Urinary bladder (tissue), 4 donors: Measurements from ENCODE around the gene TDRD10. TPM values are rescaled to one million over a fixed set of nuclear protein-coding genes. Genes with fewer than 3 reads are reported as not detected.

Experiments
- DNase-seq: peaks from one replicate; pipeline ENCODE4 v3.0.0-alpha.2; 2015; ENCODE audit errors: extremely low spot score
- H3K27ac ChIP-seq: one replicate; pipeline ENCODE4 v1.5.1; 2013; ENCODE audit warnings: low read depth, mild to moderate bottlenecking, moderate library complexity
- H3K36me3 ChIP-seq: one replicate; pipeline ENCODE4 v1.6.1; 2013; ENCODE audit warnings: mild to moderate bottlenecking, moderate library complexity; ENCODE audit not compliant: insufficient read depth
- H3K4me1 ChIP-seq: one replicate; pipeline ENCODE4 v1.6.1; 2013; ENCODE audit warnings: mild to moderate bottlenecking, moderate library complexity; ENCODE audit not compliant: insufficient read depth
- H3K4me3 ChIP-seq: one replicate; pipeline ENCODE4 v1.5.1; 2013; ENCODE audit warnings: low read depth, low read length
- WGBS: extraction: QIAGEN DNeasy Blood & Tissue Kit; methylation state at CpG from one replicate; pipeline ENCODE4 v1.1.7; 2013; 5-methylcytosine and 5-hydroxymethylcytosine counted together
- polyA plus RNA-seq: library from polyadenylated mRNA; stranded (reverse); fragments of 200-250 nt; gene quantifications from one replicate; pipeline ENCODE4 v1.2.3, GENCODE V29; 2013
- total RNA-seq: library from RNA; depleted of rRNA; stranded (reverse); fragments of >200 nt; gene quantifications from one replicate; pipeline ENCODE4 v1.2.3, GENCODE V29; 2014
- donor health status: healthy with polysubstance abuse.
- donor health status: healthy.

Gene TDRD10
- total and polyA plus RNA-seq, 2 donors, result 1.4 to 4.1 TPM

DNA sequence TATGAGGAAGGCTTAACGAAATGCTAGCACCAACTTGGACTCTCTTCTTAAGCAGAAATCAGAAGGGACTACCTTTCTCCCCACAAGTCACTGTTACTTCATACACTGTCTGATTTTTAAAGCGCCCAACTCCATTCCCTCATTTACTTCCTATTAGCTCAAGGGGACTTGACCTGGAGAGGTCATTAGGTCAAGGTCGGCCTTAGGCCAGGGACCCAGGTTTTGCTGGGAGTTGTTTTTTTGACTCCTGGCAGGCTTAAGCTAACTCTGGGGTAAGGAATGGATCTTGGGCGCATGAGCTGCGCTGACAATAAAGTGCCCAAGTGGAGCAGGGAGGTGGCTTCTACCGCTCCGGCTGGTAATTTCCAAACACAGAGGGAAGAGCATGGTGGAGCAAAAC lies 89.2 kb downstream of the TDRD10 start:
- WGBS, result 93% methylated on average over 7 of the region's 7 CpGs
- no peak overlapping the region for H3K27ac ChIP-seq
- H3K36me3 ChIP-seq, result peaks cover 12% of the 10 kb centered on the region
- no peaks in the 10 kb centered on the region for H3K4me1 ChIP-seq
- H3K4me3 ChIP-seq, result no peak overlapping the region
- DNase-seq, result no peak

- DNase-seq, result no peak
- no peak overlapping the region for H3K4me3 ChIP-seq
- H3K4me1 ChIP-seq, result no peaks in the 10 kb centered on the region
- no peak overlapping the region for H3K27ac ChIP-seq
- peaks cover 7% of the 10 kb centered on the region for H3K36me3 ChIP-seq
Measured at GRCh38 chr1:154593390-154593789, 91.4 kb downstream of the TDRD10 start.

DNA sequence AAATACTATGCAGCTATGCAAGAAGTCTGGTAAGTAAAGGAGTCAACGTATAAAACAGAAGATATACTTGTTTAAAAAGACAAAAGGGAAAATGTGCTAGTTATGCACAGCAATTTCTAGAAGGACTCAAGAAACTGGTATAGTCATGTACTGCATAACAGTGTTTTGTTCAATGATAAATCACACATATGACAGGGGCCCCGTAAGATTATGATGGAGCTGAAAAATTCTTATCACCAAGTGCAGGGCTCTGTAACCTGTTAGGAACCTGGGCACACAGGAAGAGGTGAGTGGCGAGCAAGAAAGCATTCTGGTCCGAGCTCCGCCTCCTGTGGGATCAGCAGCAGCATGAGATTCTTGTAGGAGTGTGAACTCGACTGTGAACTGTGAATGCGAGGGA lies 92.8 kb downstream of the TDRD10 start:
- Histone ChIP-seq H3K4me1 (no peaks in the 10 kb centered on the region), H3K4me3 (no peak overlapping the region), H3K36me3 (peaks cover 7% of the 10 kb centered on the region), H3K27ac (no peak overlapping the region)
- 90% methylated on average over 7 of the region's 7 CpGs for WGBS
- DNase-seq, result no peak

- 84% methylated on average over 1 of the region's 1 CpG for WGBS
- Histone ChIP-seq H3K27ac (no peak overlapping the region), H3K4me1 (no peaks in the 10 kb centered on the region), H3K4me3 (no peak overlapping the region), H3K36me3 (peaks cover 7% of the 10 kb centered on the region)
- DNase-seq, result no peak
Measured at GRCh38 chr1:154595621-154596020, 93.6 kb downstream of the TDRD10 start.

Other genes with a start within 250 kb of the TDRD10 start
- 50.7 TPM for gene HAX1, start 229.6 kb upstream of the TDRD10 start, total RNA-seq
- gene HAX1, start 229.6 kb upstream of the TDRD10 start, polyA plus RNA-seq, result 90.7 TPM
- gene AQP10, start 181.1 kb upstream of the TDRD10 start, total RNA-seq, result not detected
- gene AQP10, start 181.1 kb upstream of the TDRD10 start, polyA plus RNA-seq, result 0.05 TPM
- gene ATP8B2, start 176.7 kb upstream of the TDRD10 start, total RNA-seq, result 42.2 TPM
- gene ATP8B2, start 176.7 kb upstream of the TDRD10 start, polyA plus RNA-seq, result 45.4 TPM
- gene IL6R, start 96.9 kb upstream of the TDRD10 start, total RNA-seq, result 8.1 TPM
- 6.5 TPM for gene IL6R, start 96.9 kb upstream of the TDRD10 start, polyA plus RNA-seq
- 17.7 TPM for gene SHE, start 193 bp downstream of the TDRD10 start, total RNA-seq
- gene SHE, start 193 bp downstream of the TDRD10 start, polyA plus RNA-seq, result 15.3 TPM
- 12.7 TPM for gene UBE2Q1, start 56.4 kb downstream of the TDRD10 start, total RNA-seq
- gene UBE2Q1, start 56.4 kb downstream of the TDRD10 start, polyA plus RNA-seq, result 39.1 TPM
- 0.21 TPM for gene CHRNB2, start 65.6 kb downstream of the TDRD10 start, total RNA-seq
- gene CHRNB2, start 65.6 kb downstream of the TDRD10 start, polyA plus RNA-seq, result 0.33 TPM
- 72.1 TPM for gene ADAR, start 106.0 kb downstream of the TDRD10 start, total RNA-seq
- gene ADAR, start 106.0 kb downstream of the TDRD10 start, polyA plus RNA-seq, result 59.1 TPM